ENCODE measurements around the gene KLHL29. TPM values are rescaled to one million over a fixed set of nuclear protein-coding genes. Genes with fewer than 3 reads are reported as not detected.

KLHL29 gene
- total and polyA plus RNA-seq, 10 of the 15 experiments (the other 5 are each of a cell fraction or from before 2014, with no cell fraction given), result 1.4 to 19.5 (median 6.1) TPM

GRCh38 chr2:23508066-23508390, 123.0 kb downstream of the KLHL29 start:
- POLR2A ChIA-PET, result no interaction called here
- Histone ChIP-seq H3K4me2 (ENCODE audit: control insufficient read depth, insufficient read depth) (no peak overlapping the region), H4K20me1 (ENCODE audit: control insufficient read depth, insufficient read depth) (no peaks in the 10 kb centered on the region), H3K9me3 (replicated peaks; ENCODE audit: control insufficient read depth, insufficient read depth, low read length) (no peaks in the 10 kb centered on the region), H2AFZ (ENCODE audit: control insufficient read depth, low read depth, low read length) (no peak overlapping the region), H3K79me2 (ENCODE audit: control insufficient read depth, insufficient read depth, low read length) (no peaks in the 10 kb centered on the region), H3K4me3 (no peak overlapping the region), H3K9ac (ENCODE audit: control insufficient read depth, insufficient read depth, low read length) (no peak overlapping the region), H3K36me3 (ENCODE audit: control insufficient read depth in 2 of 2, insufficient read depth in 2 of 2, low read length in 1 of 2) (no peaks in the 10 kb centered on the region; a peak in 2 of 4 replicates), H3K27ac (ENCODE audit: control insufficient read depth, insufficient read depth) (no peak overlapping the region), H3K4me1 (ENCODE audit: control insufficient read depth, insufficient read depth, low read length) (no peaks in the 10 kb centered on the region), H3K27me3 (replicated peaks in 1 of 2; ENCODE audit: control insufficient read depth in 2 of 2, insufficient read depth in 2 of 2, low read length in 1 of 2) (no peaks in the 10 kb centered on the region)
- 20% methylated on average over 3 of the region's 3 CpGs for WGBS (ENCODE audit: insufficient coverage, insufficient replicate concordance, low lambda C conversion rate, missing lambda C conversion rate)
- in situ Hi-C loops (cut with MboI) (no loop called here), intact Hi-C loops (cut with micrococcal nuclease; ENCODE audit: unreplicated experiment) (no loop called here)
- TF ChIP-seq, protein P1, sequence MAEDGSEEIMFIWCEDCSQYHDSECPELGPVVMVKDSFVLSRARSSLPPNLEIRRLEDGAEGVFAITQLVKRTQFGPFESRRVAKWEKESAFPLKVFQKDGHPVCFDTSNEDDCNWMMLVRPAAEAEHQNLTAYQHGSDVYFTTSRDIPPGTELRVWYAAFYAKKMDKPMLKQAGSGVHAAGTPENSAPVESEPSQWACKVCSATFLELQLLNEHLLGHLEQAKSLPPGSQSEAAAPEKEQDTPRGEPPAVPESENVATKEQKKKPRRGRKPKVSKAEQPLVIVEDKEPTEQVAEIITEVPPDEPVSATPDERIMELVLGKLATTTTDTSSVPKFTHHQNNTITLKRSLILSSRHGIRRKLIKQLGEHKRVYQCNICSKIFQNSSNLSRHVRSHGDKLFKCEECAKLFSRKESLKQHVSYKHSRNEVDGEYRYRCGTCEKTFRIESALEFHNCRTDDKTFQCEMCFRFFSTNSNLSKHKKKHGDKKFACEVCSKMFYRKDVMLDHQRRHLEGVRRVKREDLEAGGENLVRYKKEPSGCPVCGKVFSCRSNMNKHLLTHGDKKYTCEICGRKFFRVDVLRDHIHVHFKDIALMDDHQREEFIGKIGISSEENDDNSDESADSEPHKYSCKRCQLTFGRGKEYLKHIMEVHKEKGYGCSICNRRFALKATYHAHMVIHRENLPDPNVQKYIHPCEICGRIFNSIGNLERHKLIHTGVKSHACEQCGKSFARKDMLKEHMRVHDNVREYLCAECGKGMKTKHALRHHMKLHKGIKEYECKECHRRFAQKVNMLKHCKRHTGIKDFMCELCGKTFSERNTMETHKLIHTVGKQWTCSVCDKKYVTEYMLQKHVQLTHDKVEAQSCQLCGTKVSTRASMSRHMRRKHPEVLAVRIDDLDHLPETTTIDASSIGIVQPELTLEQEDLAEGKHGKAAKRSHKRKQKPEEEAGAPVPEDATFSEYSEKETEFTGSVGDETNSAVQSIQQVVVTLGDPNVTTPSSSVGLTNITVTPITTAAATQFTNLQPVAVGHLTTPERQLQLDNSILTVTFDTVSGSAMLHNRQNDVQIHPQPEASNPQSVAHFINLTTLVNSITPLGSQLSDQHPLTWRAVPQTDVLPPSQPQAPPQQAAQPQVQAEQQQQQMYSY (CRISPR knock-in tag; IDR thresholded peaks at IDR 0.05), result no peak
- TF ChIP-seq ATF2 (IDR thresholded peaks at IDR 0.05; ENCODE audit: low read length) (no peak), GABPA (IDR thresholded peaks at IDR 0.05; ENCODE audit: low read depth) (no peak), CHD2 (IDR thresholded peaks at IDR 0.05; ENCODE audit: borderline replicate concordance, low read depth, low read length) (no peak), NR2C2 (IDR thresholded peaks at IDR 0.05; ENCODE audit: borderline replicate concordance, control insufficient read depth, insufficient read length, low read depth) (no peak), NBN (IDR thresholded peaks at IDR 0.05) (no peak), GATAD2B (conservative IDR thresholded peaks at IDR 0.05; ENCODE audit: low read depth) (no peak), RAD21 (IDR thresholded peaks at IDR 0.05; ENCODE audit: insufficient read depth, low read depth, low read length) (no peak)
- no peak for ATAC-seq
- DNase-seq (ENCODE audit: low read depth, low spot score), result no peak
- no peak for FAIRE-seq
- RAD21 ChIA-PET (ENCODE audit: unreplicated experiment), result no interaction called here
- no TSS peak for BruUV-seq (replicated peaks)
- SMC1A ChIA-PET (ENCODE audit: uncharacterized antibody, unreplicated experiment), result interaction anchor here (1.0 kb wide), 2 partner anchors 14 to 47 kb away, joined by 3 to 5 read pairs; no protein-coding TSS in a partner anchor
- CTCF ChIA-PET, result no interaction called here
